Naive B cell (primary cell): ENCODE results near the gene COL6A2. TPM values are rescaled to one million over a fixed set of nuclear protein-coding genes. Genes with fewer than 3 reads are reported as not detected.
"Not testable (repeated sequence)": the region's sequence is repeated elsewhere in the genome, so short reads cannot be mapped to it uniquely, and the experiment has no call there.

ENCODE experiments used
- ATAC-seq, 2 donors: fragments of 150-1000 bp; cut with Tn5 transposase; 2 replicates each; pipeline ENCODE4 v1.10.0; 2021; ENCODE audit warnings: low read depth in 2 of 2, mild to moderate bottlenecking in 2 of 2, moderate library complexity in 2 of 2
- DNase-seq: peaks from one replicate; pipeline ENCODE4 v3.0.0; 2022
- H3K27ac Mint-ChIP-seq, 6 donors: one replicate each; pipeline ENCODE4 v1.8.0; 2020 to 2022; ENCODE audit warnings: mild to moderate bottlenecking in 6 of 6, mixed read lengths in 6 of 6, moderate library complexity in 5 of 6, inconsistent platforms in 2 of 6
- H3K27me3 Mint-ChIP-seq, 3 donors: one replicate each; pipeline ENCODE4 v1.8.0; 2021 to 2022; ENCODE audit warnings: mixed read lengths in 3 of 3, mild to moderate bottlenecking in 1 of 3
- H3K36me3 Mint-ChIP-seq, 2 donors: one replicate each; pipeline ENCODE4 v1.8.0; 2020 to 2022; ENCODE audit warnings: mixed read lengths in 2 of 2, inconsistent platforms in 1 of 2, mild to moderate bottlenecking in 1 of 2
- H3K4me1 Mint-ChIP-seq, 3 donors: one replicate each; pipeline ENCODE4 v1.8.0; 2020 to 2022; ENCODE audit warnings: mixed read lengths in 3 of 3, inconsistent platforms in 1 of 3, mild to moderate bottlenecking in 1 of 3, moderate library complexity in 1 of 3
- H3K4me3 Mint-ChIP-seq, 8 donors: one replicate each; pipeline ENCODE4 v1.8.0; 2020 to 2022; ENCODE audit warnings: mild to moderate bottlenecking in 8 of 8, mixed read lengths in 8 of 8, moderate library complexity in 8 of 8, inconsistent platforms in 2 of 8
- H3K9me3 Mint-ChIP-seq, 7 donors: one replicate each; pipeline ENCODE4 v1.8.0; 2020 to 2022; ENCODE audit warnings: mixed read lengths in 7 of 7, mild to moderate bottlenecking in 5 of 7, inconsistent platforms in 2 of 7, moderate library complexity in 1 of 7
- polyA plus RNA-seq, 6 donors: library from polyadenylated mRNA; unstranded; fragments of 300-500 nt; fragmentation: Illumina TruSeq; gene quantifications; one replicate each; pipeline ENCODE4 v1.2.3, GENCODE V29; 2021; ENCODE audit warnings: low read depth in 6 of 6

COL6A2 gene
- polyA plus RNA-seq, 6 donors from 2014 or later, result 0.16 to 0.56 (median 0.17) TPM; not detected in 2

GRCh38 chr21:46063734-46064680, 33.9 kb upstream of the COL6A2 start:
- DNase-seq (no peak), ATAC-seq (no peak)
- Mint-ChIP-seq H3K9me3 (peaks cover 9 to 32% (median 9%) of the 10 kb centered on the region in 7 donors), H3K27ac (no peak overlapping the region), H3K4me3 (no peak overlapping the region), H3K27me3 (peaks cover 19 to 48% (median 44%) of the 10 kb centered on the region in 3 donors), H3K36me3 (peaks cover 0 to 14% of the 10 kb centered on the region in 2 donors), H3K4me1 (peaks cover 3 to 5% (median 3%) of the 10 kb centered on the region in 3 donors)

DNA sequence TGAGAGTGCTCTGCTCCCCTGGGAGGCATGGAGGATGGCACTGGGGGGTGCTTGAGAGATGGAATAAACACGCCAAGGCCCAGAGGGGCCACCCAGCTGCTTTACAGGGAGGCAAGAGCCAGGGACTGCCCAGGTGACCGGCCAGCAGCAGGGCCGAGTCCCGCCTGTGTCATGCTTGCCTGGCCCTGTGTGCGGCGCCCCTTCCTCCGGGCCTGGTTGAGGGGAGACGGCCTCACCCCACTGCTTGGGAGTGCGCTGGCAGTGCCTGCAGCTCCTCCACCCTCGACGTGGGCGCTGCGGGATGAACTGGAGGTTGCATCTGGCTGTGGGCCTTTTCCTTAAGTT, 33.1 kb upstream of the COL6A2 start:
- peaks cover 19 to 44% (median 39%) of the 10 kb centered on the region in 3 donors for H3K27me3 Mint-ChIP-seq
- peaks cover 0 to 14% of the 10 kb centered on the region in 2 donors for H3K36me3 Mint-ChIP-seq
- no peak for DNase-seq
- no peak for ATAC-seq
- H3K27ac Mint-ChIP-seq, result no peak overlapping the region
- H3K4me3 Mint-ChIP-seq, result no peak overlapping the region
- H3K4me1 Mint-ChIP-seq, result peaks cover 0 to 5% (median 3%) of the 10 kb centered on the region in 3 donors
- H3K9me3 Mint-ChIP-seq, result peaks cover 5 to 27% (median 9%) of the 10 kb centered on the region in 7 donors

DNA sequence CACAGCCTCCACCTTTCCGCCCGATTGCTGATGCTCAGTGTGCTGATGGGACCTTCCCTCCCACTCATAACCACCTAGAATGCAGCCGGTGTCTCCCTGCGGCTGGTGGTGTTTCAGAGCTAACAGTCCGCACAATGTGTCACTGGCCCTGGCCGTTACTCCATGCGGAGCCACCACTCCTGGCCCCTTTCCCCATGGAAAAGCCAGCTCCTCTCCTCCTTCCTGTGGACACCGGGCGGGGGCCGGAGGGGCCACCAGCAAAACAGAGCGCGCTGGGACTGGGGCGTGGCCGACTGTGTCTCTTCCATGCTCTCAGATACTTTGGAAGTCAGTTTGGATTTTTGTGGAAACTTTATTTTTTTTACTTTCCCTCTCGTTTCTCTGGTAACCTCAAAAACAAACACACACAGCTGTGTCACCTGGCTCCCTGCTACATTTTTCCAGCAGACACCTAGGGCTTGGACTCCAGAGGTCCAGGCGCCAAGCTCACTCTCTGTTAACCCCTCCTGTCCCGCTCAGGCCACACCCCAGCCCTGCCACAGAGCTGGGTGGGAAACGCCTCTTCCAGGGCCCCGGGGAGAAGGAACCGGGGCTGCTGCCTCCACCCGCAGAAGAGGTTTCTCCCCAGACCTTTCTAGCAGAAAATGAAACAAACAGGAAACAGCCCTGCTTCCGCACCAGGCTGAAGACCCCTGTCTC, 32.5 kb upstream of the COL6A2 start:
- Mint-ChIP-seq H3K4me3 (peak overlapping the region in 1 of 8 donors; percentile 45), H3K36me3 (peaks cover 0 to 14% of the 10 kb centered on the region in 2 donors), H3K27me3 (peaks cover 19 to 44% (median 39%) of the 10 kb centered on the region in 3 donors), H3K4me1 (peaks cover 0 to 5% (median 3%) of the 10 kb centered on the region in 3 donors), H3K27ac (no peak overlapping the region), H3K9me3 (peaks cover 5 to 27% (median 9%) of the 10 kb centered on the region in 7 donors)
- no peak for DNase-seq
- no peak for ATAC-seq

DNA sequence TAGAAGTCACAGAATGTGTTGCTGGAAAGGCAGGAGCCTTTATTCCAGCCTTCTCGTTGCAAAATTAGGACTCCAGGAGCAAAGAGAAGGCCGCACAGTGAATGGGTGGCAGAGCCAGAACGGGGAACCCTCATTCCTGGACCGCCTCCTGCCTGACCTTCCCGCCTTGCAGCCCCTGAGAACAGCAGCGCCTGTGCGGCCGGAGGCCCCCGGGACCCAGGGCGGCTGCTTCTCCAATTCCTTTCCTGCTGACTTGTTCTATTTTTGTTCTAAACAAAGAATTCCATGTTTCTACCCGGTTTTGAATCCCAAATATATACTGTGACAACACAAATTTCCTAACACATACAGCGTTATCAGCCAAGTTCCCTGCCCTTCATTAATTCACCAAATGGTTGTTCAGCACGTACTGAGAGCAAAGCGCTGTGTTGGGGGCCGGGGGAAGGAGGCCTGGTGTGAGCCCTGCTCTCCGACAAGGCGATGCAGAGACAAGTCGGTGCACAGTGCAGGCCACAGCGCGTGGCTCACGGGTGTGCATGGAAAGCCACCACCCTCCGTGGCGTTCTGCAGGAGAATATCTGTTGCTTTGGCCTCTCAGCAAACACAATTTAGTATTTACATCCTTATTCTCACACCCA, 31.9 kb upstream of the COL6A2 start:
- no peak for DNase-seq

DNA sequence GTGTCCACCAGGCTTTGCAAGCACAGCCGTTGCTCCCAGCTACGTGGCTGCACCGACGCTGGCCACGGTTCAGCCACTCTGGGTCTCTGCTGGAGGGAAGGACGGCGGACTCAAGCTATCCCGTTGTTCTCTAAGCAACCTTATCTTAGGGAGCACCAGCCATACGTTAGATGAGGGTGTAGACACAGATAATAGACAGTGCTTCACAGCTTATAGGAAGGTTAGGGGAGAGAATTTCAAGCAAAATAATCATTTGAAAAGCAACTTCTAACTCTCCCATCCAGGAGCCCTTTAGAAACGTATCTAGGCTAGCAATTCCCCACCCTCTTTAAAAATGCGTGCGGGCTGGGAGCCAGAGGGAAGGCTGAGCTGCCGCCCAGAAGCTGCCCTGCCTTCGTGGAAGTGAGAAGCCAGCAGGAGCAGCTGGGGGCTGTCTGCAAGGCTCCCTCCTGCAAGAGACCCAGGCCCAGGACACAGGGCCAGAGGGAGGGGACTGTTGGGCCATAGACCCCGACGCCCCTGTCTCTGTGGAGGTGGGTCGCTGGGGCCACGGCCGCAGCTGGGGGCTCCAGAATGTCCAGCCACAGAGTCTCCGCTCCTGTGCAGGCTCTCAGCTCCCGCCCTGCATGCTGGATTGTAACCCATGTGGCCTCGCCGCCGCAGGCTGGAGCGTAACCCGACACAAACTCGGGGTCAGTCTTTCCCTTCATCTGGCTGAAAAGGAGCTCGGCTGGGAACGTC, 31.2 kb upstream of the COL6A2 start:
- Mint-ChIP-seq H3K9me3 (peaks cover 2 to 18% (median 9%) of the 10 kb centered on the region in 7 donors), H3K27me3 (peaks cover 19 to 40% (median 37%) of the 10 kb centered on the region in 3 donors), H3K4me3 (no peak overlapping the region), H3K27ac (no peak overlapping the region), H3K4me1 (peaks cover 0 to 5% (median 3%) of the 10 kb centered on the region in 3 donors), H3K36me3 (peaks cover 0 to 7% of the 10 kb centered on the region in 2 donors)
- ATAC-seq, result no peak
- DNase-seq, result no peak

More for the DNA sequence above, 31.9 kb upstream of the COL6A2 start:
- Mint-ChIP-seq H3K9me3 (peaks cover 5 to 25% (median 9%) of the 10 kb centered on the region in 7 donors), H3K4me1 (peaks cover 0 to 5% (median 3%) of the 10 kb centered on the region in 3 donors), H3K27ac (no peak overlapping the region), H3K4me3 (no peak overlapping the region), H3K36me3 (peaks cover 0 to 14% of the 10 kb centered on the region in 2 donors), H3K27me3 (peaks cover 19 to 44% (median 39%) of the 10 kb centered on the region in 3 donors)
- ATAC-seq, result no peak

GRCh38 chr21:46067505-46068201, 30.3 kb upstream of the COL6A2 start:
- Mint-ChIP-seq H3K9me3 (peaks cover 0 to 9% (median 4%) of the 10 kb centered on the region in 7 donors), H3K4me3 (no peak overlapping the region), H3K4me1 (peaks cover 0 to 5% (median 3%) of the 10 kb centered on the region in 3 donors), H3K27ac (no peak overlapping the region), H3K27me3 (peaks cover 11 to 39% (median 37%) of the 10 kb centered on the region in 3 donors), H3K36me3 (no peaks in the 10 kb centered on the region)
- no peak for ATAC-seq
- DNase-seq, result no peak

DNA sequence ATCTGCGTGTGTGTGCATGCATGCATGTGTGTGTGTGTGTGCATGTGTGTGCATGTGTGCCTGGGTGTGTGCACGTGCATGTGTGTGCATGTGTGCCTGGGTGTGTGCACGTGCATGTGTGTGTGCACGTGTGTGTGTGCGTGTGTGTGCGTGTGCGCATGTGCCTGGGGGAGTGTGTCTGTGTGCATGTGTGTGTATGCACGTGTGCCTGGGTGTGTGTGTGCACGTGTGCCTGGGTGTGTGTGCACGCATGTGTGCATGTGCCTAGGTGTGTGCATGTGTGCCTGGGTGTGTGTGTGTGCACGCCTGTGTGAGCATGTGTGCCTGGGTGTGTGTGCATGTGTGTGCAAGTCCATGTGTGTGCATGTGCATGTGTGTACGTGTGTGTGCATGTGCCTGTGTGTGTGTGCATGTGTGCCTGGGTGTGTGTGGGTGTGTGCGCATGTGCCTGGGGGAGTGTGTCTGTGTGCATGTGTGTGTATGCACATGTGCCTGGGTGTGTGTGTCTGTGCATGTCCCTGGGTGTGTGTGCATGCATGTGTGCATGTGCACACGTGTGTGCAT, 29.3 kb upstream of the COL6A2 start:
- no peak overlapping the region for H3K27ac Mint-ChIP-seq
- H3K4me1 Mint-ChIP-seq, result peaks cover 0 to 5% (median 3%) of the 10 kb centered on the region in 3 donors
- peaks cover 0 to 5% (median 0%) of the 10 kb centered on the region in 7 donors for H3K9me3 Mint-ChIP-seq
- no peak for ATAC-seq
- DNase-seq, result no peak
- no peak overlapping the region for H3K4me3 Mint-ChIP-seq
- H3K36me3 Mint-ChIP-seq, result no peaks in the 10 kb centered on the region
- H3K27me3 Mint-ChIP-seq, result peaks cover 10 to 40% (median 38%) of the 10 kb centered on the region in 3 donors

DNA sequence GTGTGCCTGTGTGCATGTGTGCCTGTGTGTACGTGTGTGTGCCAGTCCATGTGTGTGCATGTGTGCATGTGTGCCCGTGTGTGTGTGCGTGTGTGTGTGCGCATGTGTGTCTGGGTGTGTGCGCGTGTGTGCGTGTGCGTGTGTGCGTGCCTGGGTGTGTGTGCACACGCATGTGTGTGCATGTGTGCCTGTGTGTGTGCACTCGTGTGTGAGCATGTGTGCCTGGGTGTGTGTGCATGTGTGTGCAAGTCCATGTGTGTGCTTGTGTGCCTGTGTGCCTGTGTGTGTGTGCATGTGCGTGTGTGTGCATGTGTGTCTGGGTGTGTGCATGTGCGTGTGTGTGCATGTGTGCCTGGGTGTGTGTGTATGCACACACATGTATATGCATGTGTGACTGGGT, 28.7 kb upstream of the COL6A2 start:
- DNase-seq (no peak), ATAC-seq (no peak)
- Mint-ChIP-seq H3K4me1 (peaks cover 0 to 5% (median 3%) of the 10 kb centered on the region in 3 donors), H3K27ac (peak overlapping the region in 1 of 6 donors; percentile 71), H3K4me3 (no peak overlapping the region), H3K9me3 (peaks cover 0 to 4% (median 0%) of the 10 kb centered on the region in 7 donors), H3K27me3 (peaks cover 9 to 41% (median 37%) of the 10 kb centered on the region in 3 donors), H3K36me3 (no peaks in the 10 kb centered on the region)

- no peak overlapping the region for H3K27ac Mint-ChIP-seq
These were observed 28.1 kb upstream of the COL6A2 start for GRCh38 chr21:46069719-46070279.

GRCh38 chr21:46071082-46071481, 26.8 kb upstream of the COL6A2 start:
- H3K9me3 Mint-ChIP-seq, result peaks cover 0 to 2% (median 0%) of the 10 kb centered on the region in 7 donors
- no peak overlapping the region for H3K27ac Mint-ChIP-seq
- H3K36me3 Mint-ChIP-seq, result no peaks in the 10 kb centered on the region
- H3K4me3 Mint-ChIP-seq, result peak overlapping the region in 1 of 8 donors; percentile 25
- peaks cover 6 to 24% (median 23%) of the 10 kb centered on the region in 3 donors for H3K27me3 Mint-ChIP-seq
- H3K4me1 Mint-ChIP-seq, result no peaks in the 10 kb centered on the region
- ATAC-seq, result no peak
- DNase-seq, result no peak

More at GRCh38 chr21:46069719-46070279, 28.1 kb upstream of the COL6A2 start:
- Mint-ChIP-seq H3K9me3 (peaks cover 0 to 2% (median 0%) of the 10 kb centered on the region in 7 donors), H3K36me3 (no peaks in the 10 kb centered on the region), H3K4me1 (peaks cover 0 to 5% (median 3%) of the 10 kb centered on the region in 3 donors), H3K27me3 (peaks cover 6 to 35% (median 30%) of the 10 kb centered on the region in 3 donors), H3K4me3 (no peak overlapping the region)
- DNase-seq, result no peak
- ATAC-seq, result no peak

- ATAC-seq, H3K4me1 Mint-ChIP-seq, DNase-seq, H3K36me3 Mint-ChIP-seq, H3K4me3 Mint-ChIP-seq, H3K9me3 Mint-ChIP-seq: not testable (repeated sequence)
- H3K27ac Mint-ChIP-seq, result peak overlapping the region in 1 of 6 donors; percentile 6
- H3K27me3 Mint-ChIP-seq, result peaks cover 14 to 27% (median 18%) of the 10 kb centered on the region in 3 donors
These were observed 21.2 kb upstream of the COL6A2 start for GRCh38 chr21:46076724-46077123.
